Activated T-helper 1 cell treated with anti-CD3 and anti-CD28 coated beads, Interleukin-12 subunit alpha, Interleukin-12 subunit beta, Interleukin-2, Interleukin-4 antibody, amounts not matched to agents 30 ng/mL and 10 ng/mL and 1 ng/mL, durations not matched to agents 14 hours and 24 hours and 36 hours (primary cell): ENCODE data around the gene ACVR1. TPM values are rescaled to one million over a fixed set of nuclear protein-coding genes. Genes with fewer than 3 reads are reported as not detected.

Source experiments
- DNase-seq: peaks from one replicate; pipeline ENCODE4 v3.0.0; 2021; ENCODE audit warnings: low spot score
- H3K27ac Mint-ChIP-seq: one replicate; pipeline ENCODE4 v1.8.0; 2021; ENCODE audit warnings: mild to moderate bottlenecking, mixed read lengths
- H3K27me3 Mint-ChIP-seq: one replicate; pipeline ENCODE4 v1.8.0; 2022; ENCODE audit warnings: mild to moderate bottlenecking, moderate library complexity, mixed read lengths; ENCODE audit not compliant: insufficient read depth
- H3K36me3 Mint-ChIP-seq: one replicate; pipeline ENCODE4 v1.8.0; 2021; ENCODE audit warnings: low read depth, mixed read lengths
- H3K4me1 Mint-ChIP-seq: one replicate; pipeline ENCODE4 v1.8.0; 2021; ENCODE audit warnings: low read depth, mixed read lengths
- H3K4me3 Mint-ChIP-seq: one replicate; pipeline ENCODE4 v1.8.0; 2021; ENCODE audit warnings: mild to moderate bottlenecking, moderate library complexity, mixed read lengths
- H3K9me3 Mint-ChIP-seq: one replicate; pipeline ENCODE4 v1.8.0; 2021; ENCODE audit warnings: mixed read lengths
- intact Hi-C: fragments of 100-400 bp; cut with micrococcal nuclease; formaldehyde crosslinking; loops from one replicate; pipeline ENCODE4 v1.15.1; 2024
- total RNA-seq: library from RNA; stranded (reverse); gene quantifications from 2 replicates; pipeline ENCODE4 v1.2.3, GENCODE V29; 2022

ACVR1 gene
- total RNA-seq, 1 donor from 2014 or later: 44.0 TPM

- intact Hi-C loops: loop anchor here (5.0 to 10.0 kb wide), 3 partner anchors 121 to 334 kb away; partner anchors contain the start of gene ACVR1C
- H3K36me3 Mint-ChIP-seq: peaks cover 50% of the 10 kb centered on the region
Measured at GRCh38 chr2:157748371-157749142, 127.6 kb downstream of the ACVR1 start.

GRCh38 chr2:157747695-157748370 lies 128.3 kb downstream of the ACVR1 start:
- no peaks in the 10 kb centered on the region for H3K9me3 Mint-ChIP-seq
- no peak for DNase-seq
- no peak overlapping the region for H3K4me3 Mint-ChIP-seq
- H3K36me3 Mint-ChIP-seq: peaks cover 49% of the 10 kb centered on the region
- H3K27me3 Mint-ChIP-seq: no peaks in the 10 kb centered on the region
- intact Hi-C loops: loop anchor here (5.0 to 10.0 kb wide), 3 partner anchors 121 to 333 kb away; partner anchors contain the start of gene ACVR1C
- H3K27ac Mint-ChIP-seq: peak overlapping the region; percentile 50
- H3K4me1 Mint-ChIP-seq: peaks cover 65% of the 10 kb centered on the region

More at GRCh38 chr2:157748371-157749142, 127.6 kb downstream of the ACVR1 start:
- no peak overlapping the region for H3K4me3 Mint-ChIP-seq
- H3K27me3 Mint-ChIP-seq: no peaks in the 10 kb centered on the region
- H3K4me1 Mint-ChIP-seq: peaks cover 57% of the 10 kb centered on the region
- no peak for DNase-seq
- H3K27ac Mint-ChIP-seq: peak overlapping the region; percentile 11
- no peaks in the 10 kb centered on the region for H3K9me3 Mint-ChIP-seq

GRCh38 chr2:157747280-157747679 lies 128.8 kb downstream of the ACVR1 start:
- intact Hi-C loops: loop anchor here (5.0 to 10.0 kb wide), 3 partner anchors 120 to 332 kb away; partner anchors contain the start of gene ACVR1C
- Mint-ChIP-seq H3K4me3 (no peak overlapping the region), H3K27me3 (no peaks in the 10 kb centered on the region), H3K27ac (no peak overlapping the region), H3K4me1 (peaks cover 70% of the 10 kb centered on the region), H3K36me3 (peaks cover 47% of the 10 kb centered on the region), H3K9me3 (no peaks in the 10 kb centered on the region)
- DNase-seq: no peak

- Mint-ChIP-seq H3K4me1 (peaks cover 69% of the 10 kb centered on the region), H3K36me3 (peaks cover 47% of the 10 kb centered on the region), H3K27me3 (no peaks in the 10 kb centered on the region), H3K4me3 (no peak overlapping the region), H3K27ac (no peak overlapping the region), H3K9me3 (no peaks in the 10 kb centered on the region)
- intact Hi-C loops: loop anchor here (5.0 to 10.0 kb wide), 3 partner anchors 119 to 332 kb away; partner anchors contain the start of gene ACVR1C
- no peak for DNase-seq
Measured at GRCh38 chr2:157746234-157746950, 129.7 kb downstream of the ACVR1 start.

- Mint-ChIP-seq H3K4me3 (no peak overlapping the region), H3K27ac (no peak overlapping the region), H3K36me3 (peaks cover 37% of the 10 kb centered on the region), H3K27me3 (no peaks in the 10 kb centered on the region), H3K9me3 (no peaks in the 10 kb centered on the region), H3K4me1 (peaks cover 59% of the 10 kb centered on the region)
- DNase-seq: no peak
- intact Hi-C loops: loop anchor here (5.0 to 10.0 kb wide), 3 partner anchors 117 to 330 kb away; partner anchors contain the start of gene ACVR1C
Measured at GRCh38 chr2:157744571-157745076, 131.5 kb downstream of the ACVR1 start.

GRCh38 chr2:157743051-157743450 lies 133.1 kb downstream of the ACVR1 start:
- H3K9me3 Mint-ChIP-seq: no peaks in the 10 kb centered on the region
- no peaks in the 10 kb centered on the region for H3K27me3 Mint-ChIP-seq
- DNase-seq: no peak
- peaks cover 36% of the 10 kb centered on the region for H3K36me3 Mint-ChIP-seq
- peak overlapping the region; percentile 48 for H3K4me3 Mint-ChIP-seq
- intact Hi-C loops: loop anchor here (10.0 kb wide), 2 partner anchors 248 to 328 kb away; no protein-coding TSS in a partner anchor
- H3K4me1 Mint-ChIP-seq: peaks cover 48% of the 10 kb centered on the region
- peak overlapping the region; percentile 72 for H3K27ac Mint-ChIP-seq

GRCh38 chr2:157741819-157742484 lies 134.2 kb downstream of the ACVR1 start:
- Mint-ChIP-seq H3K27ac (peak overlapping the region; percentile 53), H3K36me3 (peaks cover 45% of the 10 kb centered on the region), H3K9me3 (no peaks in the 10 kb centered on the region), H3K4me1 (peaks cover 40% of the 10 kb centered on the region), H3K27me3 (no peaks in the 10 kb centered on the region), H3K4me3 (no peak overlapping the region)
- intact Hi-C loops: loop anchor here (10.0 kb wide), 2 partner anchors 247 to 327 kb away; no protein-coding TSS in a partner anchor
- DNase-seq: no peak

GRCh38 chr2:157737656-157738055 lies 138.5 kb downstream of the ACVR1 start:
- no peak for DNase-seq
- peaks cover 26% of the 10 kb centered on the region for H3K4me1 Mint-ChIP-seq
- intact Hi-C loops: no loop called here
- H3K27me3 Mint-ChIP-seq: no peaks in the 10 kb centered on the region
- no peaks in the 10 kb centered on the region for H3K9me3 Mint-ChIP-seq
- H3K36me3 Mint-ChIP-seq: peaks cover 60% of the 10 kb centered on the region
- no peak overlapping the region for H3K27ac Mint-ChIP-seq
- no peak overlapping the region for H3K4me3 Mint-ChIP-seq

GRCh38 chr2:157735532-157735931 lies 140.6 kb downstream of the ACVR1 start:
- intact Hi-C loops: no loop called here
- peaks cover 4% of the 10 kb centered on the region for H3K9me3 Mint-ChIP-seq
- H3K27ac Mint-ChIP-seq: no peak overlapping the region
- DNase-seq: no peak
- H3K4me1 Mint-ChIP-seq: peaks cover 15% of the 10 kb centered on the region
- H3K27me3 Mint-ChIP-seq: no peaks in the 10 kb centered on the region
- H3K36me3 Mint-ChIP-seq: peaks cover 63% of the 10 kb centered on the region
- no peak overlapping the region for H3K4me3 Mint-ChIP-seq

GRCh38 chr2:157733263-157733662 lies 142.9 kb downstream of the ACVR1 start:
- H3K9me3 Mint-ChIP-seq: peaks cover 12% of the 10 kb centered on the region
- peaks cover 70% of the 10 kb centered on the region for H3K36me3 Mint-ChIP-seq
- peaks cover 15% of the 10 kb centered on the region for H3K4me1 Mint-ChIP-seq
- no peak overlapping the region for H3K27ac Mint-ChIP-seq
- H3K27me3 Mint-ChIP-seq: no peaks in the 10 kb centered on the region
- intact Hi-C loops: no loop called here
- no peak for DNase-seq
- no peak overlapping the region for H3K4me3 Mint-ChIP-seq

- DNase-seq: no peak
- H3K4me3 Mint-ChIP-seq: no peak overlapping the region
- intact Hi-C loops: no loop called here
- peaks cover 12% of the 10 kb centered on the region for H3K9me3 Mint-ChIP-seq
- peaks cover 66% of the 10 kb centered on the region for H3K36me3 Mint-ChIP-seq
- no peaks in the 10 kb centered on the region for H3K27me3 Mint-ChIP-seq
- no peak overlapping the region for H3K27ac Mint-ChIP-seq
- H3K4me1 Mint-ChIP-seq: peaks cover 15% of the 10 kb centered on the region
Measured at GRCh38 chr2:157732596-157732995, 143.5 kb downstream of the ACVR1 start.

GRCh38 chr2:157727693-157728092 lies 148.4 kb downstream of the ACVR1 start:
- DNase-seq: no peak
- no peak overlapping the region for H3K27ac Mint-ChIP-seq

More at GRCh38 chr2:157727693-157728092, 148.4 kb downstream of the ACVR1 start:
- Mint-ChIP-seq H3K27me3 (no peaks in the 10 kb centered on the region), H3K9me3 (peaks cover 33% of the 10 kb centered on the region), H3K4me1 (no peaks in the 10 kb centered on the region), H3K36me3 (peaks cover 56% of the 10 kb centered on the region), H3K4me3 (no peak overlapping the region)
- intact Hi-C loops: no loop called here
